GM23338 (cell line): ENCODE data around the gene RHBDL3. TPM values are rescaled to one million over a fixed set of nuclear protein-coding genes. Genes with fewer than 3 reads are reported as not detected.
A peak's percentile ranks its signal among the peaks of the same experiment; 100 is the strongest.

Experiments
- ATAC-seq: fragments of 200-7000 bp; cut with Tn5 transposase; 3 replicates; pipeline ENCODE4 v1.9.1; 2020
- DNase-seq: peaks from one replicate; pipeline ENCODE4 v3.0.0-alpha.2; 2015; ENCODE audit warnings: low spot score
- H2AFZ ChIP-seq: fragments of 200-600 bp; sonication (generic); 2 replicates; pipeline ENCODE4 v1.8.0; 2016; ENCODE audit warnings: antibody characterized with exemption, mild to moderate bottlenecking, moderate library complexity
- H3F3A ChIP-seq: fragments of 200-600 bp; sonication (generic); replicated peaks from 2 replicates; pipeline ENCODE4 v1.8.0; 2017; ENCODE audit warnings: antibody characterized with exemption, mixed run types, low read depth
- H3K27ac ChIP-seq: fragments of 200-600 bp; sonication (generic); 2 replicates; pipeline ENCODE4 v1.6.1; 2016; ENCODE audit warnings: low read depth
- H3K27me3 ChIP-seq: fragments of 200-600 bp; sonication (generic); 2 replicates; pipeline ENCODE4 v1.8.0; 2016; ENCODE audit warnings: mild to moderate bottlenecking, mixed run types, moderate library complexity; ENCODE audit not compliant: insufficient read depth
- H3K36me3 ChIP-seq: fragments of 200-600 bp; sonication (generic); 2 replicates; pipeline ENCODE4 v1.8.0; 2016; ENCODE audit warnings: mild to moderate bottlenecking; ENCODE audit not compliant: insufficient read depth
- H3K4me1 ChIP-seq: fragments of 200-600 bp; sonication (generic); 2 replicates; pipeline ENCODE4 v1.8.0; 2016; ENCODE audit warnings: mild to moderate bottlenecking, moderate library complexity; ENCODE audit not compliant: insufficient read depth
- H3K4me2 ChIP-seq: fragments of 200-600 bp; sonication (generic); 2 replicates; pipeline ENCODE4 v1.7.1; 2017; ENCODE audit warnings: mixed run types
- H3K4me3 ChIP-seq: fragments of 200-600 bp; sonication (generic); 2 replicates; pipeline ENCODE4 v1.6.1; 2016; ENCODE audit warnings: mixed run types
- H3K79me2 ChIP-seq: fragments of 200-600 bp; sonication (generic); replicated peaks from 2 replicates; pipeline ENCODE4 v1.8.0; 2017; ENCODE audit warnings: mild to moderate bottlenecking; ENCODE audit not compliant: insufficient read depth
- H3K9me2 ChIP-seq: fragments of 200-600 bp; sonication (generic); 2 replicates; pipeline ENCODE4 v1.8.0; 2017; ENCODE audit not compliant: insufficient read depth
- H4K20me1 ChIP-seq: fragments of 200-600 bp; sonication (generic); replicated peaks from 2 replicates; pipeline ENCODE4 v1.8.0; 2017; ENCODE audit warnings: mild to moderate bottlenecking; ENCODE audit not compliant: insufficient read depth
- H3K27ac Mint-ChIP-seq: 2 replicates; pipeline ENCODE4 v1.8.0; 2020; ENCODE audit warnings: inconsistent platforms, mild to moderate bottlenecking, moderate library complexity, mixed read lengths
- H3K27me3 Mint-ChIP-seq: 3 replicates; pipeline ENCODE4 v1.8.0; 2022; ENCODE audit warnings: low read depth, mild to moderate bottlenecking, moderate library complexity, mixed read lengths, inconsistent platforms; ENCODE audit not compliant: insufficient read depth, poor library complexity
- H3K36me3 Mint-ChIP-seq: 3 replicates; pipeline ENCODE4 v1.8.0; 2021; ENCODE audit warnings: low read depth, mild to moderate bottlenecking, inconsistent platforms, moderate library complexity, mixed read lengths
- H3K4me1 Mint-ChIP-seq: 3 replicates; pipeline ENCODE4 v1.8.0; 2020; ENCODE audit warnings: mild to moderate bottlenecking, inconsistent platforms, mixed read lengths
- H3K4me3 Mint-ChIP-seq: 3 replicates; pipeline ENCODE4 v1.8.0; 2021; ENCODE audit warnings: moderate library complexity, mild to moderate bottlenecking, inconsistent platforms, mixed read lengths
- H3K9me3 Mint-ChIP-seq: 3 replicates; pipeline ENCODE4 v1.8.0; 2020; ENCODE audit warnings: moderate library complexity, mild to moderate bottlenecking, inconsistent platforms, mixed read lengths
- CREB1 ChIP-seq: fragments of 250-450 bp; sonication (Bioruptor Pico); IDR thresholded peaks from 2 replicates; pipeline ENCODE4 v1.5.0; 2020; ENCODE audit warnings: low read depth, mild to moderate bottlenecking, moderate library complexity
- CTCF ChIP-seq, 2 experiments: fragments of 200-600 bp in 1 of 2; sonication (generic) in 1 of 2; conservative IDR thresholded peaks; 2 replicates each; pipeline versions ENCODE4 v1.5.1 to v1.6.1; 2016 to 2017; ENCODE audit warnings: antibody characterized with exemption in 2 of 2, low read depth in 2 of 2, mild to moderate bottlenecking in 2 of 2, moderate library complexity in 1 of 2
- ETS1 ChIP-seq: IDR thresholded peaks from 2 replicates; pipeline ENCODE4 v1.6.1; 2016; ENCODE audit warnings: antibody characterized with exemption
- EZH2 ChIP-seq: fragments of 200-600 bp; sonication (generic); IDR thresholded peaks from one replicate; pipeline ENCODE4 v1.8.0; 2017; ENCODE audit warnings: antibody characterized with exemption, mild to moderate bottlenecking, low read depth; ENCODE audit not compliant: unreplicated experiment
- EZH2phosphoT487 ChIP-seq: fragments of 200-600 bp; sonication (generic); IDR thresholded peaks from one replicate; pipeline ENCODE4 v1.8.1; 2018; ENCODE audit warnings: antibody characterized with exemption; ENCODE audit not compliant: unreplicated experiment
- JUNB ChIP-seq: IDR thresholded peaks from one replicate; pipeline ENCODE4 v1.6.1; 2016; ENCODE audit warnings: antibody characterized with exemption; ENCODE audit not compliant: unreplicated experiment
- NANOG ChIP-seq: IDR thresholded peaks from 2 replicates; pipeline ENCODE4 v1.6.1; 2016; ENCODE audit warnings: antibody characterized with exemption, borderline replicate concordance
- POLR2AphosphoS5 ChIP-seq: IDR thresholded peaks from 2 replicates; pipeline ENCODE4 v1.6.1; 2016; ENCODE audit warnings: antibody characterized with exemption, low read depth
- REST ChIP-seq: IDR thresholded peaks from one replicate; pipeline ENCODE4 v1.6.1; 2018; ENCODE audit warnings: antibody characterized with exemption; ENCODE audit not compliant: unreplicated experiment
- STAT1 ChIP-seq: IDR thresholded peaks from one replicate; pipeline ENCODE4 v1.6.1; 2016; ENCODE audit warnings: antibody characterized with exemption; ENCODE audit not compliant: unreplicated experiment
- ZNF114 ChIP-seq: fragments of 250-450 bp; sonication (Bioruptor Pico); IDR thresholded peaks from 2 replicates; pipeline ENCODE4 v1.5.0; 2020; ENCODE audit warnings: mild to moderate bottlenecking, moderate library complexity
- ZNF331 ChIP-seq: fragments of 250-450 bp; sonication (Bioruptor Pico); IDR thresholded peaks from 2 replicates; pipeline ENCODE4 v1.5.0; 2020; ENCODE audit warnings: low read depth, mild to moderate bottlenecking, moderate library complexity
- ZNF462 ChIP-seq: fragments of 250-450 bp; sonication (Bioruptor Pico); IDR thresholded peaks from 2 replicates; pipeline ENCODE4 v1.5.0; 2020; ENCODE audit warnings: mild to moderate bottlenecking, moderate library complexity
- polyA plus RNA-seq: library from polyadenylated mRNA; unstranded; fragments of >200 nt; fragmentation: Nextera tagmentation; extraction: Ambion mirVana; gene quantifications from 2 replicates; pipeline ENCODE4 v1.2.1, GENCODE V29; 2016
- total RNA-seq: library from RNA; depleted of rRNA; stranded (reverse); fragments of >200 nt; shearing (Covaris generic); gene quantifications from 2 replicates; pipeline ENCODE4 v1.2.3, GENCODE V29; 2014

RHBDL3 gene
- total and polyA plus RNA-seq, 2 experiments from 2014 or later: 2.3 to 8.1 TPM

GRCh38 chr17:32266051-32266388, 388 bp downstream of the RHBDL3 start:
- Mint-ChIP-seq H3K4me1 (peaks cover 34% of the 10 kb centered on the region), H3K9me3 (no peaks in the 10 kb centered on the region; the same call in 2 of the 3 replicates), H3K27ac (no peak overlapping the region), H3K27me3 (peaks cover 38% of the 10 kb centered on the region), H3K36me3 (no peaks in the 10 kb centered on the region), H3K4me3 (no peak overlapping the region; the same call in 2 of the 3 replicates)
- Histone ChIP-seq H3K27me3 (peaks cover 51% of the 10 kb centered on the region), H3K4me1 (peaks cover 30% of the 10 kb centered on the region), H2AFZ (no peak overlapping the region; the same call in 1 of the 2 replicates), H4K20me1 (0 out of 2 replicates have a peak, but pooled peaks cover 8% of the 10 kb centered on the region), H3K36me3 (no peaks in the 10 kb centered on the region; the same call in 1 of the 2 replicates), H3K9me2 (no peaks in the 10 kb centered on the region), H3F3A (peaks cover 21% of the 10 kb centered on the region), H3K79me2 (no peaks in the 10 kb centered on the region; the same call in 1 of the 2 replicates), H3K4me2 (peak overlapping the region; percentile 96), H3K4me3 (peak overlapping the region; percentile 81), H3K27ac (no peak overlapping the region)
- TF ChIP-seq STAT1 (no peak), POLR2AphosphoS5 (no peak), CTCF (conservative IDR thresholded peaks at IDR 0.05; ENCODE audit: low read depth in 2 of 2) (no peak), JUNB (no peak), ZNF114 (CRISPR knock-in tag) (no peak), ZNF462 (no peak), EZH2 (no peak), ZNF331 (CRISPR knock-in tag) (no peak), ETS1 (no peak), NANOG (no peak), REST (no peak), CREB1 (CRISPR knock-in tag) (no peak), EZH2phosphoT487 (no peak)
- no peak for DNase-seq
- no peak; the same call in 2 of the 3 replicates for ATAC-seq
